ENCODE results near the gene STAT5A. TPM values are rescaled to one million over a fixed set of nuclear protein-coding genes. Genes with fewer than 3 reads are reported as not detected.
"Not testable (repeated sequence)": the region's sequence is repeated elsewhere in the genome, so short reads cannot be mapped to it uniquely, and the experiment has no call there.

The STAT5A gene
- polyA plus RNA-seq, 1 donor from 2014 or later = 0.28 TPM

- no peaks in the 10 kb centered on the region for H3K9me2 ChIP-seq (ENCODE audit: insufficient read depth, low read length)
- no peaks in the 10 kb centered on the region for H3K27me3 ChIP-seq (ENCODE audit: insufficient read depth, low read depth, low read length)
- TF ChIP-seq SMC3 (conservative IDR thresholded peaks at IDR 0.05; ENCODE audit: poor library complexity) = no peak
- TF ChIP-seq MXI1 (conservative IDR thresholded peaks at IDR 0.05; ENCODE audit: poor library complexity, severe bottlenecking) = no peak
- no peak for TF ChIP-seq EZH2 (IDR thresholded peaks at IDR 0.05; ENCODE audit: borderline replicate concordance, insufficient read depth, low read length, poor library complexity, severe bottlenecking)
- TF ChIP-seq RAD21 (conservative IDR thresholded peaks at IDR 0.05) = no peak
- TF ChIP-seq POLR2AphosphoS5 (IDR thresholded peaks at IDR 0.05) = no peak
- TF ChIP-seq CTCF (IDR thresholded peaks at IDR 0.05; ENCODE audit: poor library complexity, severe bottlenecking) = no peak
- no peak for TF ChIP-seq REST (IDR thresholded peaks at IDR 0.05; ENCODE audit: borderline replicate concordance)
- no peak for TF ChIP-seq EP300 (conservative IDR thresholded peaks at IDR 0.05; ENCODE audit: poor library complexity, severe bottlenecking)
- TF ChIP-seq TAF1 (IDR thresholded peaks at IDR 0.05; ENCODE audit: low read depth) = no peak
- H4K20me1 ChIP-seq (ENCODE audit: insufficient read depth) = no peaks in the 10 kb centered on the region
- H2AFZ ChIP-seq (ENCODE audit: low read depth, low read length) = no peak overlapping the region
- H3K4me3 ChIP-seq (ENCODE audit: low read length) = no peak overlapping the region
- H3F3A ChIP-seq (ENCODE audit: insufficient read depth, low read length, poor library complexity, severe bottlenecking) = no peaks in the 10 kb centered on the region
- no peaks in the 10 kb centered on the region for H3K9me3 ChIP-seq (ENCODE audit: low read length)
- no peak overlapping the region for H3K9ac ChIP-seq (ENCODE audit: low read length)
- no peaks in the 10 kb centered on the region for H3K79me2 ChIP-seq (replicated peaks; ENCODE audit: insufficient read depth, low read length)
- H3K36me3 ChIP-seq (ENCODE audit: insufficient read depth, low read length) = no peaks in the 10 kb centered on the region
- no peak overlapping the region for H3K27ac ChIP-seq (ENCODE audit: low read length)
- no peak overlapping the region for H3K4me2 ChIP-seq (ENCODE audit: low read length)
Measured at GRCh38 chr17:42316755-42317154, 28.5 kb downstream of the STAT5A start.

GRCh38 chr17:42317266-42317845 is 29.1 kb downstream of the STAT5A start:
- Histone ChIP-seq H3K9me3 (ENCODE audit: low read length) (no peaks in the 10 kb centered on the region), H3F3A (ENCODE audit: insufficient read depth, low read length, poor library complexity, severe bottlenecking) (no peaks in the 10 kb centered on the region), H3K79me2 (replicated peaks; ENCODE audit: insufficient read depth, low read length) (no peaks in the 10 kb centered on the region), H3K27me3 (ENCODE audit: insufficient read depth, low read depth, low read length) (no peaks in the 10 kb centered on the region), H3K36me3 (ENCODE audit: insufficient read depth, low read length) (no peaks in the 10 kb centered on the region), H3K9me2 (ENCODE audit: insufficient read depth, low read length) (no peaks in the 10 kb centered on the region), H4K20me1 (ENCODE audit: insufficient read depth) (no peaks in the 10 kb centered on the region), H2AFZ (ENCODE audit: low read depth, low read length) (no peak overlapping the region), H3K4me2 (ENCODE audit: low read length) (no peak overlapping the region), H3K9ac (ENCODE audit: low read length) (no peak overlapping the region), H3K27ac (ENCODE audit: low read length) (no peak overlapping the region), H3K4me3 (ENCODE audit: low read length) (no peak overlapping the region)
- no peak for TF ChIP-seq EZH2 (IDR thresholded peaks at IDR 0.05; ENCODE audit: borderline replicate concordance, insufficient read depth, low read length, poor library complexity, severe bottlenecking)
- no peak for TF ChIP-seq CTCF (IDR thresholded peaks at IDR 0.05; ENCODE audit: poor library complexity, severe bottlenecking)
- TF ChIP-seq MXI1 (conservative IDR thresholded peaks at IDR 0.05; ENCODE audit: poor library complexity, severe bottlenecking) = no peak
- no peak for TF ChIP-seq REST (IDR thresholded peaks at IDR 0.05; ENCODE audit: borderline replicate concordance)

DNA sequence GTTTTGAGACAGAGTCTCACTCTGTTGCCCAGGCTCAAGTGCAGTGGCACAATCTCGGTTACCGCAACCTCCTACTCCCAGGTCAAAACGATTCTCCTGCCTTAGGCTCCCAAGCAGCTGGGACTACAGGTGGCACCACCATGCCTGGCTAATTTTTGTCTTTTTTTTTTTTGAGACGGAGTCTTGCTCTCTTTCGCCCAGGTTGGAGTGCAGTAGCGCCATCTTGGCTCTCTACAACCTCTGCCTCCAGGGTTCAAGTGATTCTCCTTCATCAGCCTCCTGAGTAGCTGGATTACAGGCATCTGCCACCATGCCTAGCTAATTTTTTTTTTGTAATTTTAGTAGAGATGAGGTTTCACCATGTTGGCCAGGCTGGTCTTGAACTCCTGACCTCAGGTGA is 29.7 kb downstream of the STAT5A start:
- not testable (repeated sequence) for H4K20me1 ChIP-seq (ENCODE audit: insufficient read depth); H3K79me2 ChIP-seq (replicated peaks; ENCODE audit: insufficient read depth, low read length); H2AFZ ChIP-seq (ENCODE audit: low read depth, low read length); H3K9me2 ChIP-seq (ENCODE audit: insufficient read depth, low read length); H3K9me3 ChIP-seq (ENCODE audit: low read length); H3F3A ChIP-seq (ENCODE audit: insufficient read depth, low read length, poor library complexity, severe bottlenecking); H3K27ac ChIP-seq (ENCODE audit: low read length); H3K27me3 ChIP-seq (ENCODE audit: insufficient read depth, low read depth, low read length); H3K4me2 ChIP-seq (ENCODE audit: low read length); H3K4me3 ChIP-seq (ENCODE audit: low read length); H3K9ac ChIP-seq (ENCODE audit: low read length); H3K36me3 ChIP-seq (ENCODE audit: insufficient read depth, low read length)
